Measurements from ENCODE around the gene PLIN3.

DNA sequence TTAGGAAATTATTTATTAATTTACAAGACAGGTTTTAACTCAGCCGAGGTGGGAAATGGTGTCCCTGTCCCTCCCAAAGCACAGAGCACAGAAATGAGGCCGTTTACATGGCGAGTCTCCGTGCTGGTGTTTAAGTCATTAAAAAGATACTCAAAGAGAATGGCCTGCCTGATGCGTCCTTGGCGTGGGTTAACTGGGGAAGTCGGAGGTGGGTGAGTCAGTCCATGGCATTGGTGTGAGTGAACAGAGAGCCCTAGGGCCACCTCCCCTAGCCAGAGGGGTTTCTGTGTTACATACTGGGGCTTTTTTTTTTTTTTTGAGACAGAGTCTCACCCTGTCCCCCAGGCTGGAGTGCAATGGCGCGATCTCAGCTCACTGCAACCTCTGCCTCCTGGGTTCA is 72.1 kb downstream of the PLIN3 start:
- TF ChIP-seq, protein P1, sequence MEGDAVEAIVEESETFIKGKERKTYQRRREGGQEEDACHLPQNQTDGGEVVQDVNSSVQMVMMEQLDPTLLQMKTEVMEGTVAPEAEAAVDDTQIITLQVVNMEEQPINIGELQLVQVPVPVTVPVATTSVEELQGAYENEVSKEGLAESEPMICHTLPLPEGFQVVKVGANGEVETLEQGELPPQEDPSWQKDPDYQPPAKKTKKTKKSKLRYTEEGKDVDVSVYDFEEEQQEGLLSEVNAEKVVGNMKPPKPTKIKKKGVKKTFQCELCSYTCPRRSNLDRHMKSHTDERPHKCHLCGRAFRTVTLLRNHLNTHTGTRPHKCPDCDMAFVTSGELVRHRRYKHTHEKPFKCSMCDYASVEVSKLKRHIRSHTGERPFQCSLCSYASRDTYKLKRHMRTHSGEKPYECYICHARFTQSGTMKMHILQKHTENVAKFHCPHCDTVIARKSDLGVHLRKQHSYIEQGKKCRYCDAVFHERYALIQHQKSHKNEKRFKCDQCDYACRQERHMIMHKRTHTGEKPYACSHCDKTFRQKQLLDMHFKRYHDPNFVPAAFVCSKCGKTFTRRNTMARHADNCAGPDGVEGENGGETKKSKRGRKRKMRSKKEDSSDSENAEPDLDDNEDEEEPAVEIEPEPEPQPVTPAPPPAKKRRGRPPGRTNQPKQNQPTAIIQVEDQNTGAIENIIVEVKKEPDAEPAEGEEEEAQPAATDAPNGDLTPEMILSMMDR (IDR thresholded peaks at IDR 0.05): no peak
- no peak for TF ChIP-seq POLR2A (IDR thresholded peaks at IDR 0.05)
